IPS-11a (cell line): Measurements from ENCODE around the gene DNAH5.

ENCODE experiments used
- H3K4me3 ChIP-seq: one replicate; pipeline ENCODE4 v1.5.1; 2013; ENCODE audit warnings: low read depth, low read length, control low read depth

Gene DNAH5

DNA sequence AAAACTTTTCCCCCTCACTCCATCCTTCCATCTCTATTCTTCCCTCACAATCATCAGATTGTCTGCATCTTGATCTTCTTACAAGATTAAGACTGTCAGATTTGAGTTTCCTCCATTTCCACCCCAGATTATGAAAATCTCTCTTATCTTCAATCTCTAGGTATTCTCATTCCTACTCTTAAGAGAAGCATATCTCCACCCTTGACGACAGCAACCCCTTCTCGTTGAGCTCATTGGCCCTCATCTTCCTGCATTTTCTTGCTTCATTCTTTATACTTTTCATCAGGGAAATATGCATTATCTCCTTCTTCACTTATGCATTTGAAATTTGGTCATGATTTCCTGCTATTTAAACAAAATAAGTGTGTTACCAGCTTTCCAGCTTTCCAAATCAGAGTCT is 301.3 kb downstream of the DNAH5 start:
- no peak overlapping the region for H3K4me3 ChIP-seq
